Activated naive CD4-positive, alpha-beta T cell treated with Interleukin-2 at 50 U/mL for 16 hours (primary cell): ENCODE results near the gene EPHB1.
"Not testable (repeated sequence)": the region's sequence is repeated elsewhere in the genome, so short reads cannot be mapped to it uniquely, and the experiment has no call there.

Experiments
- DNase-seq: peaks from one replicate; pipeline ENCODE4 v3.0.0-alpha.2; 2020

The EPHB1 gene

GRCh38 chr3:134777341-134777740, 17.7 kb upstream of the EPHB1 start:
- DNase-seq: no peak

GRCh38 chr3:134788283-134788682, 6.8 kb upstream of the EPHB1 start:
- not testable (repeated sequence) for DNase-seq

GRCh38 chr3:134790065-134790464, 5.0 kb upstream of the EPHB1 start:
- no peak for DNase-seq

- no peak for DNase-seq
Measured at GRCh38 chr3:134791992-134792391, 3.1 kb upstream of the EPHB1 start.

- no peak for DNase-seq
Measured at GRCh38 chr3:134792700-134793099, 2.4 kb upstream of the EPHB1 start.

GRCh38 chr3:134793562-134793961, 1.5 kb upstream of the EPHB1 start:
- DNase-seq: no peak

- DNase-seq: no peak
Measured at GRCh38 chr3:134794323-134794722, 737 bp upstream of the EPHB1 start.

GRCh38 chr3:134795746-134796280, 753 bp downstream of the EPHB1 start:
- no peak for DNase-seq

- no peak for DNase-seq
Measured at GRCh38 chr3:134796281-134797056, 1.4 kb downstream of the EPHB1 start.

GRCh38 chr3:134797057-134797740, 2.1 kb downstream of the EPHB1 start:
- no peak for DNase-seq

- DNase-seq: no peak
Measured at GRCh38 chr3:134797741-134798451, 2.8 kb downstream of the EPHB1 start.

GRCh38 chr3:134798681-134799311, 3.7 kb downstream of the EPHB1 start:
- DNase-seq: no peak

- no peak for DNase-seq
Measured at GRCh38 chr3:134799393-134799792, 4.3 kb downstream of the EPHB1 start.

GRCh38 chr3:134801204-134801958, 6.3 kb downstream of the EPHB1 start:
- DNase-seq: no peak

GRCh38 chr3:134802428-134803050, 7.5 kb downstream of the EPHB1 start:
- no peak for DNase-seq

GRCh38 chr3:134803051-134803505, 8.0 kb downstream of the EPHB1 start:
- DNase-seq: peak; percentile 11

- DNase-seq: no peak
Measured at GRCh38 chr3:134803652-134804051, 8.6 kb downstream of the EPHB1 start.

- DNase-seq: no peak
Measured at GRCh38 chr3:134804508-134805480, 9.7 kb downstream of the EPHB1 start.

GRCh38 chr3:134807189-134807588, 12.1 kb downstream of the EPHB1 start:
- DNase-seq: no peak

GRCh38 chr3:134808835-134809234, 13.8 kb downstream of the EPHB1 start:
- DNase-seq: no peak
